ENCODE data around the gene SBF1. TPM values are rescaled to one million over a fixed set of nuclear protein-coding genes. Genes with fewer than 3 reads are reported as not detected.
A peak's percentile ranks its signal among the peaks of the same experiment; 100 is the strongest.

SBF1 gene
- total and polyA plus RNA-seq, 2 of the 13 experiments (the other 11 are each of a cell fraction or from before 2014, with no cell fraction given): 31.7 to 40.9 TPM

GRCh38 chr22:50498322-50498890, 23.6 kb upstream of the SBF1 start (continued):
- TF ChIP-seq ZNF839 (CRISPR knock-in tag; IDR thresholded peaks at IDR 0.05; ENCODE audit: borderline replicate concordance): no peak
- 0 out of 2 replicates have a peak, but pooled peaks have one; percentile 33 for TF ChIP-seq SNAPC5 (CRISPR knock-in tag; IDR thresholded peaks at IDR 0.05; ENCODE audit: borderline replicate concordance)
- TF ChIP-seq ZNF362 (CRISPR knock-in tag; IDR thresholded peaks at IDR 0.05; ENCODE audit: borderline replicate concordance): 0 out of 2 replicates have a peak, but pooled peaks have one; percentile 27
- no peak for TF ChIP-seq ONECUT2 (CRISPR knock-in tag; IDR thresholded peaks at IDR 0.05)
- TF ChIP-seq ZMAT3 (CRISPR knock-in tag; conservative IDR thresholded peaks at IDR 0.05): 0 out of 2 replicates have a peak, but pooled peaks have one; percentile 41
- TF ChIP-seq NPAS2 (CRISPR knock-in tag; IDR thresholded peaks at IDR 0.05; ENCODE audit: borderline replicate concordance): no peak
- no peak for TF ChIP-seq ZNF639 (CRISPR knock-in tag; conservative IDR thresholded peaks at IDR 0.05)
- TF ChIP-seq HHEX (CRISPR knock-in tag; IDR thresholded peaks at IDR 0.05): no peak
- TF ChIP-seq ZNF772 (CRISPR knock-in tag; IDR thresholded peaks at IDR 0.05): 0 out of 2 replicates have a peak, but pooled peaks have one; percentile 13
- TF ChIP-seq EED (CRISPR knock-in tag; IDR thresholded peaks at IDR 0.05): no peak
- no peak for TF ChIP-seq ZBTB7A (CRISPR knock-in tag; IDR thresholded peaks at IDR 0.05)
- 0 out of 2 replicates have a peak, but pooled peaks have one; percentile 14 for TF ChIP-seq SSRP1 (CRISPR knock-in tag; IDR thresholded peaks at IDR 0.05)
- TF ChIP-seq KLF6 (CRISPR knock-in tag; IDR thresholded peaks at IDR 0.05): 0 out of 2 replicates have a peak, but pooled peaks have one; percentile 32
- TF ChIP-seq XRCC5 (optimal IDR thresholded peaks at IDR 0.05; ENCODE audit: low read length): peak; percentile 73
- 0 out of 2 replicates have a peak, but pooled peaks have one; percentile 19 for TF ChIP-seq RCOR2 (CRISPR knock-in tag; IDR thresholded peaks at IDR 0.05)
- no peak for TF ChIP-seq TFDP1 (CRISPR knock-in tag; IDR thresholded peaks at IDR 0.05; ENCODE audit: borderline replicate concordance)
- TF ChIP-seq KDM4B (CRISPR knock-in tag; IDR thresholded peaks at IDR 0.05): no peak
- no peak for TF ChIP-seq E2F1 (CRISPR knock-in tag; IDR thresholded peaks at IDR 0.05)
- no peak; the same call in 1 of the 2 replicates for TF ChIP-seq ZBED4 (CRISPR knock-in tag; IDR thresholded peaks at IDR 0.05; ENCODE audit: borderline replicate concordance)

Measured in HepG2 (cell line).